SKM-1 (cell line): ENCODE data around the gene SCAMP3.
A peak's percentile ranks its signal among the peaks of the same experiment; 100 is the strongest.
"Not testable (repeated sequence)": the region's sequence is repeated elsewhere in the genome, so short reads cannot be mapped to it uniquely, and the experiment has no call there.

ENCODE experiments used
- DNase-seq: peaks from one replicate; lab custom pipeline; 2025; ENCODE audit not compliant: unreplicated experiment; lab: John Stamatoyannopoulos, UW

Gene SCAMP3

GRCh38 chr1:155261852-155262673, at the start of gene SCAMP3:
SCAMP3 (minus strand) TSS chr1:155262360; CDS start chr1:155262151, 209 bp downstream.
- DNase-seq, result peak; percentile 99

- DNase-seq, result no peak
Measured at GRCh38 chr1:155309423-155310021, 47.4 kb upstream of the SCAMP3 start.

- peak; percentile 100 for DNase-seq
Measured at GRCh38 chr1:155308493-155309422, 46.6 kb upstream of the SCAMP3 start, which contains the start of gene FDPS. FDPS (plus strand) TSS chr1:155308866; CDS start chr1:155309790, 924 bp downstream.

GRCh38 chr1:155307247-155307740, 45.1 kb upstream of the SCAMP3 start:
- DNase-seq, result peak; percentile 42

DNA sequence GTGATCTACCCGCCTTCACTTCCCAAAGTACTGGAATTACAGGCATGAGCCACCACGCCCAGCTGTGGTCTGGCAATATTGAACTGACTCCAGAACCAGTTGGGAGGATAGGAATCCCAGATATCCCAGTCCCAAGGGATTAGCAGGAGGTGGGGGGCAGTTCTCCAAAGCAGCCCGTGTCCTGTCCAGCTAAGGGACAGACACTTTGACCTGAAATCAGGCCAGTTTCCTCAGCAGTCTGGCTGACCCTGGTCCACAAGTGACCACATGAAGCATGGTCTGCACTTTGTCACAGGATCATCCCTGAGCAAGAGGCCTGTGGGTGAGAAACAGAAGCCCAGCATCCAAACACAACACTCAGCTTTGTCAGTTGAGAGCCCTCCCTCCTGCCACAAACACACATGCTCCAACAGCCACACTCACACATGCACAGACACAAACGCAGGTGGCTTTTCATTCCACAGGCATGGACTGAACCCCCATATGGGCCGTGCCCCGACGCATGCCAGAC, 43.8 kb upstream of the SCAMP3 start:
- no peak for DNase-seq

GRCh38 chr1:155304558-155305063, 42.5 kb upstream of the SCAMP3 start:
- no peak for DNase-seq

- DNase-seq, result no peak
Measured at GRCh38 chr1:155301342-155301841, 39.2 kb upstream of the SCAMP3 start, which contains the start of gene PKLR. PKLR (minus strand) TSS chr1:155301438; CDS start chr1:155301395, 43 bp downstream.

DNA sequence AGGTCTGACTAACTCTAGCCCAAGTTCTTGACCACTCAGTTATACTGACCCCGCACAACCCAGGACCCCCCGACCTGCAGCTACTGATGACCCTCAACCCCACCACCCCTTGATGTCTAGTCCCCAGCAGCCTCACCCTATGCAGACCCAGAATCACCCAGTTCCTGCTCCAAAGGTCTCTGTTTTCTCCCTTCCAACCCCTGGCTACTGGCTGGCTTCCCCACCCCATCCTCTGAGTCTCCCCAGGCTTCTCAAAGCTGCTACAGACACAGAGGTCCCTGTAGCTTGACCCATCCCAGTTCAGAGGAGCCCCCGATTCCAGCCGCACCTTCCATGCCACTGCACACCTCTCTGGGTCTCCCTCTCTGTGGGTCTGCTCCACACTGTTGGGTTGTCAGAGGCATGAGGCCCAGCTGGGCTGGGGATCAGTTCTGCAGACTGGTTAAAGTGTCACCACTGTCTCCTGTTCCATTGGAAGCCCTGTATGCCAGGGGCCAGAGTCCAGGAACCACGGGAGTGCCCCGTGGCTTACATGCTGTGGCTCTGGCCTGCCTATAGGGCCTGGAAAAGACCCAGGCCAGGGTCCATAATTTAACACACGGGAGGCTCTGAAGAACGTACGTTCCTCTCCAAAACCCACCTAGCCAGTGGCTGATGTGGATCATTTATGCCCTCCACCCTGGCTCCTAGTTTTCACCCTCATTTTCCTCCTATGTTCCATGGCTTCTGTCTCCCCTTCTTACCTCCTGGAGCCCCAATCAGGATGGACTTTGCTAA, 38.6 kb upstream of the SCAMP3 start:
- DNase-seq, result no peak

GRCh38 chr1:155300024-155300423, 37.9 kb upstream of the SCAMP3 start:
- no peak for DNase-seq

DNA sequence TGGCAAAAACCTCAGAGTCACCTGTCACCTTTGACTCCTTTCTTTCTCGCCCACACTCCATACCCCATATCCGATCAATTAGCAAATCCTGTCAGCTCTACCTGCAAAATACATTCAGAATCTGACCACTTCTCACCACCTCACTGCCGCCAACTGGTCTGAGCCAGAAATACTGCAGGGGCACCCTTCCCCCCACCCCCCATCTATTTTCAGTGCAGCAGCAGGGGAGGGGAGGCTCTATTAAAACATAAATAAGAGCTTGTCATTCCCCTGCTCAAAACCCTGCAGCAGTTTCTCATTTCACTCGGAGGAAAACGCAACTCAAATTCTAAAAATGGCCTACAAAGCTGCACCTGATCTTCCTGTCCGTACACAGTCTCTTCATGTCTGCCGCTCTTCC, 35.2 kb upstream of the SCAMP3 start:
- no peak for DNase-seq

DNA sequence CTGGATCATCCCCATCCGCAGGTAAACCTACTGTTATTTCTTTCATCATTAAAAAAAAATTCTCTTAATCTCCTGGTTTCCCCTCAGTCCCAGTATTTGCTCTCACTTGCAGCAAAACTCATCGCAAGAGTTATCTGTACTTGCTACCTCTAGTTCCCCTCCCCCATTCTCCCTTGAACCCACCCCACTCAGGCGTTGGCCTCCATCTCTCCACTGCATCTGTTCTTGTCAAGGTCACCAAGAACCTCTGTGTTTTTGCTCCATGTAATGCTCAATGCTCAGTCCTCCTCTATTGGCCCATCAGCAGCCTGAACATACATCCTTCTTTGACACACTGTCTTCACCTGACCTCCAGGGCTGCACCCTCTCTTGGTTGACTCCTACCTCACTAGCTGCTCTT, 34.5 kb upstream of the SCAMP3 start:
- DNase-seq, result no peak

DNA sequence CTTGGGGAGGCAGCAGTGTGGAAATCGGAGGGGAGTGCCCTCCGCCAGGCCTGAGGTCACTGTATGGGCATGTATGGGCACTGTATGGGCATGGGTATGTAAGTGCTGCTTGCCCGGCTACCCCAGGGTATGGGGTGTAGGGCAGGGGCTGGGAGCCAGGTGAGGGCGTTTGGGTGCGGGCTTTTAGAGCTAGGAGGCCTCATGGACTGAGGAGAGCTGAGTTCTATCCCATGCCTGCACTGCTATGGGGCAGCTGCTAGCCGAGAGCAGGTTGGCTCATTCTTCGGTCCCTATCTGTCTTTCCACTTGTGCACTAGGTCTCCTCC, 33.7 kb upstream of the SCAMP3 start:
- DNase-seq, result no peak

- DNase-seq, result no peak
Measured at GRCh38 chr1:155295183-155295941, 33.2 kb upstream of the SCAMP3 start.

GRCh38 chr1:155294520-155295182, 32.5 kb upstream of the SCAMP3 start:
- DNase-seq, result no peak

- DNase-seq, result no peak
Measured at GRCh38 chr1:155293086-155293749, 31.1 kb upstream of the SCAMP3 start.

DNA sequence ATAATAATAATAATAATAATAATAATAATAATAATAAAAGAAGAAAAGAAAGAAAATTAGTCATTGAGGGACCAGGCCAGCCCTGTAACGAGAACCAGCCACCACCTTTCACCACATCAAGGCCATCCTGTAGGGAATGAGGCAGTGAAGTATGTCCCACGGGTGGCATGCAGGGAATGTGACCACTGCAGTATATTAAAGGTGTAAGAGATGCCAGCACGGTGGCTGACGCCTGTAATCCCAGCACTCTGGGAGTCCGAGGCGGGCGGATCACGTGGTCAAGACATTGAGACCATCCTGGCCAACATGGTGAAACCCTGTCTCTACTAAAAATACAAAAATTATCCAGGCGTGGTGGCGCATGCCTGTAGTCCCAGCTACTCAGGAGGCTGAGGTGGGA, 28.8 kb upstream of the SCAMP3 start:
- DNase-seq, result not testable (repeated sequence)

- no peak for DNase-seq
Measured at GRCh38 chr1:155287987-155288543, 25.9 kb upstream of the SCAMP3 start.

DNA sequence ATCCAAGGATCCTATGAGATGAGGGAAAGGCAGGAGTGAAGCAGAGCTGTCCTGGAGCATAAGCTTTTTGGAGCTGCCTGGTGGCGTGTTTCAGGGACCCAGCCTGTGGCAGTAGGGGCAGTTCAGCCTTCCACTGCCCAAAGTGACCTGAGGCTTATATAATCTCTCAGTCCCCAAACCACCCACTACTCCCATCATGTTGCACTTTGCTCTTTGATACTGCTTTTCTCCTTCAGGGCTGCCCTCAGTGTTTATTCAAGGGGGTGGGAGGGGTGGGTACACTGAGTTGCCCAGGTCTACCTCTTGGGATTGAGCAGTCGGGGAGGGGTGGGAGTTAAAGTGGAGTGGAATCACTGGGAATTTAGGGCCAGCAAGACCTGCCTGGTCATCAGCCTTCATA, 24.4 kb upstream of the SCAMP3 start:
- no peak for DNase-seq
